Measurements from ENCODE around the gene MOB1B.

GRCh38 chr4:70901984-70902576, at the start of gene MOB1B:
- TF ChIP-seq CTCF (IDR thresholded peaks at IDR 0.05) (peak in 2 of 3 experiments; percentile 16 to 34), POLR2A (IDR thresholded peaks at IDR 0.05) (no peak)
